NCI-H2171 (cell line): ENCODE measurements around the gene CDC42SE2.
"Not testable (repeated sequence)": the region's sequence is repeated elsewhere in the genome, so short reads cannot be mapped to it uniquely, and the experiment has no call there.

Source experiments
- DNase-seq: peaks from one replicate; lab custom pipeline; 2025; lab: John Stamatoyannopoulos, UW

The CDC42SE2 gene

GRCh38 chr5:131277875-131278740 lies 14.3 kb downstream of the CDC42SE2 start:
- DNase-seq, result no peak

- not testable (repeated sequence) for DNase-seq
These were observed 14.9 kb downstream of the CDC42SE2 start for GRCh38 chr5:131278741-131279124.

DNA sequence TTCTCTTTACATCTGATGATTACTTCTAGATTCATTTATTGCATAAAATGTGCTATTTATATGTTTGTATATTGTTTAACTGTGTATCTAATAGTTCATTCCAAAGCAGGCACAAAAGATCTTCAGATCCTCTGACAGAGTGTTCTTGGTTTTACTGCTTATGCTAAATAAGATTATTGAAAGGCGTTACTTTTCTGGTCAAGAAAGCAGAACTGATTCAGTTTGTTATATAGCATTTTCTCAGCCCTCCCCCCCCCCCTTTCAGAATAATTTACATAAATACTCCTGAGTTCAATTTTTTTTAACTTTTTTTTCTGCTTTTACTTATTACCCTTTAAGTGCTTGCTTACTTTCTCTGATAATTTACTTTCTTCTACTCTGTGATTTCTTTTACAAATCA lies 15.4 kb downstream of the CDC42SE2 start:
- no peak for DNase-seq

DNA sequence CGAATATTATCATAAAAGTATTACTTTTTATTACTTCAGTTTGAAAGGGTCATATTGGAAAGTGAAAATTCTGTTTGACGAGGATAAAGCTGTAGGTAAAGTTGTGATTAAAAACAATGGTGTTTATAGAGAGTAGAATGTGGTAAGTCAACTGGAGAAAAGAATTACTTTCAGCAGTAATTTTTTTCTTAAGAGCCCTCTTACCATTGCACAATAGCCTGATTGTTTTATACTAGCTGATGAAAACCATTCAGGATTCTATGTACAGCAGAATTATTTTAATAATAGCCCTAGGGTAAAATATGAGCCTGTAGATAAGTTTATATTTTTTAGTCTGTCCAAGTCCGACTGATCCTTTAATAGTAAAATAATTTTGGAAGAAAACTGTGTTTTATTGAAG lies 16.6 kb downstream of the CDC42SE2 start:
- no peak for DNase-seq

DNA sequence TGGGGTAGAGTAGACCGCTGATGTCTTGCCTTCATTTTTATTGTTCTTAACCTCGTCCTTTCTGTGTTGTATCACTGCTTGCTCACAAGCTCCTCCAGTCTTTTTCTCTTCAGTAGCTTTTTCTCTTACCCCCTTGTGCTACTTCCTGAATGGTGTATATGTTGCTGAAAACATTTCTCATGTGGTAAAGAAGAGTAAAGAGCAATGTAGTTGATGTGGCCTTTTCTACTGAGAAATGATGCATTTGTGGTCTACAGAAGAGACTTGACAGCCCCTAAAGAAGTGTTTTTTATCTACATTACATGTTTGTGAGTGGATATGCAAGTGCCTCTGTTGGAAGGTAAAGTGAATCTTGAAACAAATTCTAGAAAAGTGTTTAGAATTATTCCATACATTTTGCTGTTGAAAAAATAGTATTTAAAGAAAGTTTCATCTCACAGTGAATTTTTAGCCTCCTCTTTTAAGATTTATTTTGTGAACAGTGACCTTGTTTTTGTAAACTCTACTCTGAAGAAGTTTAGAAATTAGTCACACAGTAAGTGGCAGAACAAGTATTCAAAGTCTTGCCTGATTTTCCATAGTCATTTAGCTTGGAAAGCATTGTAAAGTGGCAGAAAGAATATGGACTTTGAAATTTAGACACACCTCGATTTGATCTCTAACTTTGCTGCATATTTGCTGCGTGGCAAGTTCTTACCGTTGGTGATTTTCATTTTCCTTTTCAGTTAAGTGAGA lies 17.4 kb downstream of the CDC42SE2 start:
- DNase-seq, result no peak

GRCh38 chr5:131281868-131282234 lies 18.0 kb downstream of the CDC42SE2 start:
- DNase-seq, result no peak

DNA sequence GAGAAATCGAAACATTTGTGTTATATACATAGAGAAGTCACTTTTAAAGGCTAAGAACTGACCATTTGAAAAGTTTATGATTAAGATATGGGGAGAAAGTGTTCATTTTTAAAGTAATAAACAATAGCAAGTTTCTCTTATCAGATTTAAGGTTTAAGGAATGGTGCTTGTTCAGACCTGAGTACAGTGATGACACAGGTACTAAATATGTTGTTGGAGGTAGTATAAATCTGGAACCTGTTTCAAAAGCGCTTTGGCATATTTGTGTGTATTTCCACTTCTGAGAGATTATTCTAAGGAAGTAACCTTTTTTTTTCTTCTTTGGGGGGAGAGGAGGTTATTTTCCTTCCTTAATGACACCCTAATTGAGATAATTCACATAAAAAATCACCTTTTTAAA lies 18.4 kb downstream of the CDC42SE2 start:
- DNase-seq, result no peak

DNA sequence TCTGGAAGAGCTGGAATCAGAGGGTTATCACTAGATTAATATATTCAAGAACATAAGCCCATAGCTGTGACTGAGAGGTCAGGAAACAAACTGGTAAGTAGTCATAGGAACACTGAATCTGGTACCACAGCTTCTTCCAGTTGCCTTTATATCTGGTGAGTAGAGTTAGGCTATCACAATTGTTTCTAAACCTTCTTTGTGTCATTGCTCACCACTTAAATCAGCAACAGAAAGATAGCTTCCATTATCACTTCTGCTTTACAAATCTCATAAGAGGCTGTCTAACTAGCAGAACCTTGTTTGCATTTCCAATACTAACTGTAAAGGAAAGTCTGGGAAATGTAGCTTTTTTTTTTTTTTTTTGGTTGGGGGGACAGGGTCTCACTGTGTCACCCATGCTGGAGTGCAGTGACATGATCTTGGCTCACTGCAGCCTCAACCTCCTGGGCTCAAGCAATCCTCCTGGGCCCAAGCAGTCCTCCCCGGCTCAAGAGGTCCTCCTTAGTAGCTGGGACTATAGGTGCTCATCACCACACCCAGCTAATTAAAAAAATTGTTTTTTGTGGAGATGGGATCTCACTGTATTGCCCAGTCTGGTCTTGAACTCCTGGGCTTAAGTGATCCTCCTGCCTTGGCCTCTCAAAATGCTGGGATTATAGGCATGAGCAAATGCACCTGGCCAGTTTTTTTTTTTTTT lies 22.0 kb downstream of the CDC42SE2 start:
- no peak for DNase-seq

DNA sequence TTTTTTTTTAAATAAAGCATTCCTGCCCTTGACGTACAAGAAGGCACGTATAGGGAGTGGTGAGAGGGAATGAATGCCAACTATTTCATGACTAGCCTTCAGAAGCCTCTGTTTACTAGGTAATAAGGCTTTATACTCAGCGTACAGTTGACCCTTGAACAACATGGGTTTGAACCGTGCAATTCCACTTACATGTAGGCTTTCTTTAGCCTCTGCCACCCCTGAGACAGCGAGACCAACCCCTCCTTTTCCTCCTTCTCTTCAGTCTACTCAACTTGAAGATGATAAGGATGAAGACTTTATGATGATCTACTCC lies 22.5 kb downstream of the CDC42SE2 start:
- no peak for DNase-seq

DNA sequence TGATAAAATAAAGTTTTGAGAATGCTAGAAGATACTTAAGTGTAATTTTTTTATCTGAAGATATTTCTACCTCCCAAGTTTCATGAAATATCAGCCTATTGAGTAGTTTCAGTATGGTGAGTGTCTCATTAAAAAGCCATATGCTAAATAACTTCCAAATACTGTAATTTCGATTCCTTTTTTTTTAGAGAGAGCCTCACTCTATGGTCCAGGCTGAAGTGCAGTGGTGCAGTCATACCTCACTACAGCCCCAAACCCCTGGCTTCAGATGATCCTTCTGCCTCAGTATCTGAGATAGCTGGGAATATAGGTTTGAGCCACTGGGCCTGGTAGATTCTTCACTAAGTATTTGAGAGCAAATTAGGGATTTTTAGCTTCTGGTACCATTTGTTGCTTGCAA lies 24.5 kb downstream of the CDC42SE2 start:
- no peak for DNase-seq

DNA sequence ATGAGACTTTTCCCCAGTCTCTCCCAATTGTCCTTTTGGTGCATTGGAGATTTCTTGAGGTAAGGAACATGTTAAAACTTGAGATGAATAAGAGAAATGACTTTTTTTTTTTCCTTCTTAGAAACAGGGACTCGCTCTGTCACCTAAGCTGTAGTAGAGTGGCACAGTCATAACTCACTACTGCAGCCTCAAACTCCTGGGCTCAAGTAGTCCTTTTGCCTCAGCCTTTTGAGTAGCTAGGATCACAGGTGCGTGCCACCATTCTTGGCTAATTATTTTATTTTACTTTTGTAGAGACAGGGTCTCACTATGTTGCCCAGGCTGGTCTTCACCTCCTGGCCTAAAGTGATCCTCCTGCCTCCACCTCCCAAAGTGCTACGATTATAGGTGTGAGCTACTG lies 25.9 kb downstream of the CDC42SE2 start:
- no peak for DNase-seq

DNA sequence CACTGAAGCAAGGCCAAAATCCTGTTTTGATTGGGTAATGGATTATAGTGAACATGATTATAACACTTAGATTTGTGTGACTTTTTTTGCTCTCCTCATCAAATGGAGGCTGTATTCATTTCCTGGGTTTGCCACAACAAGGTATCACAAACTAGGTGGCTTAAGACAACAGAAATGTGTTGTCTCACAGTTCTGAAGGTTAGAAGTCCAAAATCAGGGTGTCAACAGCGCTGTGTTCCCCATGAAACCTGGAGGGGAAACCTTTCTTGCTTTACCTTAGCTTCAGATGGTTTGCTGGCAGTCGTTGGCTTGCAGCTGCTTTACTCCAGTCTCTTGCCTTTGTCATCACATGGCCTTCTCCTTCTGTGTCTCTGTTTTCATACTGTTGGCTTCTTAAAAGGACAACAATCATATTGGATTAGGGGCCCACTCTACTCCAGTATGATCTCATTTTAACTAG lies 32.4 kb downstream of the CDC42SE2 start:
- DNase-seq, result no peak

DNA sequence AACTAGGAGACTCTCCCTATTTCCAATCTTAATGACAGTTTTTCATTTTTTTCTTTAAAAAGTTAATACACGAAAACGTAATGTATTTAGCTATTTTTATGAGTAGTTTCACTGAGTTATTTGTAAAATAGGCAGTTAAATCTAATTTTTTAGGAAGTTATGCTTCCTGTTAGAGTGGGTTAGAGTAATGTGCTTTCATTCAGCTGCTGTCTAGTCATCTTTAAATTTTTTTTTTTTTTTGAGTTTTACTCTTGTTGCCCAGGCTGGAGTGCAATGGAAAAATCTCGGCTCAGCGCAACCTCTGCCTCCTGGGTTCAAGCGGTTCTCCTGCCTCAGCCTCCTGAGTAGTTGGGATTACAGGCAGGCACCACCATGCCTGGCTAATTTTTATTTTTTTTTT lies 34.0 kb downstream of the CDC42SE2 start:
- no peak for DNase-seq

DNA sequence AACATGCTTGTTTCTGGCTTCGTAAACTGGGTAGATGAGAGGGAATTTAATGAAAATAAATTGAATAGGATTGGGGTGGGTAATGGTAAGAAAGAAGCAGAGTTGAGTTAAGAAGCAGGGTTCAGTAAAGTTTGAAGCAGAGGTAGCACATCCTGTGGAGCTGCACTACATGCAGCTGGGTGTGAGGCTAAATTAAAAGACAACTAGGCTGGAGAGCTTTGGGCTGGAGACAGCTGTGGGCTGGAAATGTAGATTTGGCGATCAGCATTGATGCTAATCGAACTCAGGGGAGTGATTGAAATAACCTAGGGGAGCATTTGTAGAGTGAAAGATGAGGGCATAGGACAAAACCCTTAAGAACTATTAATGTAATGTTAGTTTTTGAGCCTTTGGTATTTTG lies 35.6 kb downstream of the CDC42SE2 start:
- DNase-seq, result no peak

DNA sequence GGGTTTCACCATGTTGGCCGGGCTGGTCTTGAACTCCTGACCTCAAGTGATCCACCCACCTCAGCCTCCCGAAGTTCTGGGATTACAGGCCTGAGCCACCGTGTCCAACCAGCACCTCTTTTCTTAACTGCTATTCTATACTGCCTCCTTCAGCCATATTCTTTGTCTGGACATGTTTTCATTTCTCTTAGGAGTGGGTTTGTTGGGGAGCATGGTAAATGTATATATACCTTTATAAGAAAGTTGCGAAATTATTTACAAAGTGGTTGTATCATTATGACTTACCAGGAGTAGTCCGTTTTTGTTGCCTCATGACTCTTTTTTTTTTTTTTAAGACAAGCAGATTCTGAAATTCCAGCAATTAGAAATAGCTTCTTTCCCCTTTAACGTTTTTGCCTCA lies 38.7 kb downstream of the CDC42SE2 start:
- DNase-seq, result no peak

GRCh38 chr5:131303537-131303936 lies 39.7 kb downstream of the CDC42SE2 start:
- no peak for DNase-seq

DNA sequence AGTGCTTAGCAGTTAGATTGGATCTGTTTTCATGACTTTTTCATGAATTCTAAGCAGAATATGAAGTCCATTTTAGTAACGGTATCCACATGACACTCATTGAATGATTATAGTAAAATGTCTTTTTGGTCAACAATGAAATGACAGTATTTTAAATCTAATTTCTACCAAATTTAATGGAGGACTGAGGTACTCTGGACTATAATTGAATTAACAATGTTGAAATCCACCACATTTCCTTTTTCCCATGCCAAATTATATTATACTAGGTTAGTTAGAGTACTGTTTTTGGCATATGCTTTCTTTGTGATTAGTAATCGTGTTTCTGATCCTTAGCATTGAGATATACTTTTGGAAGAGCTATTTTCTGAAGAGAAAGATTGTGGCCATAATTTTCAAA lies 40.6 kb downstream of the CDC42SE2 start:
- no peak for DNase-seq

DNA sequence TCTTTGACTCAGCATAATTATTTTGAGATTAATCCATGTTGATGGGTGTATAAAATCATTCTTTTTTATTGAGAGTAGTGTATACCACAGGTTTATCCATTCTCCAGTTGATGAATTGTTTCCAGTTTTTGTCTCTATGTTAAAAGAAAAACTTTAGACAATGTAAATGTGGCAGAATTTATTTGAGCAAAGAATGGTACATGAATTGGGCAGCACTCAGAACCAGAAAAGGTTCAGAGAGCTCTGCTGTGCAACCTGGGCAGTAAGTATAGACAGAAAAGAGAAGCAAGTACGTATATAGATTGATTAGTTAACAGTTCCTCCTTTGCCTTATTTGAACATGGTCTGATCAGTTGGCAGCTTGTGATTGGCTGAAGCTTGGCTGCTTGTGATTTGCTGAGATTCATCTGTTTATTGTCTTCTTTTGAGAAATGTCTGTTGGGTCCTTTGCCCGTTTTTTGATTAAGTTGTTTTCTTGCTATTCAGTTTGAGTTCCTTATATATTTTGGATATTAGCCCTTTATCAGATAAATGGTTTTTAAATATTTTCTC lies 41.4 kb downstream of the CDC42SE2 start:
- DNase-seq, result no peak

DNA sequence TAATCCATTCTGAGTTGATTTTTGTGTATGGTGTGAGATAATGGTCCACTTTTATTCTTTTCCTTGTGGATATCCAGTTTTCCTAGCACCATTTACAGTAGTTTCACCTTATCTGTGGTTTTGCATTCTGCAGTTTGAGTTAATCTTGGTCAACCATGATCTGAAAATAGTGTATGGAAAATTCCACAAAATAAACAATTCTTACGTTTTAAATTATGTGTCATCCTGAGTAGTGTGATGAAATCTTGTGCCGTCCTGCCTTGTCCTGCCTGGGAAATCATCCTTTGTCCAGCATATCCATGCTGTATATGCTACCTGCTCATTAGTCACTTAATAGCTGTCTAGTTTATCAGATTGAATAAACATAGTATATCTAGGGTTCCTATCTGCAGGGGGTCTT lies 42.1 kb downstream of the CDC42SE2 start:
- no peak for DNase-seq

GRCh38 chr5:131312235-131312772 lies 48.5 kb downstream of the CDC42SE2 start:
- not testable (repeated sequence) for DNase-seq

GRCh38 chr5:131316026-131316425 lies 52.2 kb downstream of the CDC42SE2 start:
- DNase-seq, result no peak

DNA sequence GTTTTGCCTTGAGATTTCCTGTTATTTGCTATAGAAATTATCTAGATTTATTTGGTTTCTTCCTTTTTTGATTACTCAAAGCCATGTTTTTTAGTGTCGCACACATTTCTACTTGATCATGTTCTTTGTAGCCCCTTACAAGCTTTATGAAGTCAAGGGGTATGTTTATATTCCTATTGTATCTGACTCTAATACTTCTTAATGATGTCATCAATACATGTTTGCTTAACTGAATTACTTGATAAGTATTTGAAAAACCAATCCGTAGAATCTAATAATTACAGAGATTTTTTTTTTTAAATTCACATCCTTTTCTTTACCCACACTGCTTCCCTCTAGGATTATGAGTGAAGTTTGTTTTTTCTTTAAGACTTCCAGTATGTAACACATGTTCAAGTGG lies 53.0 kb downstream of the CDC42SE2 start:
- no peak for DNase-seq
